NT2/D1 (cell line): ENCODE results near the gene EXOC1L.

Source experiments
- SUZ12 ChIP-seq: IDR thresholded peaks from 2 replicates; pipeline ENCODE4 v1.6.1; 2011; ENCODE audit not compliant: insufficient read length, insufficient read depth; ENCODE audit errors: extremely low read depth
- YY1 ChIP-seq: IDR thresholded peaks from 2 replicates; pipeline ENCODE4 v1.6.1; 2011; ENCODE audit not compliant: insufficient read length, insufficient read depth
- ZNF274 ChIP-seq: IDR thresholded peaks from 2 replicates; pipeline ENCODE4 v1.6.1; 2011; ENCODE audit warnings: mild to moderate bottlenecking, low read depth, low read length

DNA sequence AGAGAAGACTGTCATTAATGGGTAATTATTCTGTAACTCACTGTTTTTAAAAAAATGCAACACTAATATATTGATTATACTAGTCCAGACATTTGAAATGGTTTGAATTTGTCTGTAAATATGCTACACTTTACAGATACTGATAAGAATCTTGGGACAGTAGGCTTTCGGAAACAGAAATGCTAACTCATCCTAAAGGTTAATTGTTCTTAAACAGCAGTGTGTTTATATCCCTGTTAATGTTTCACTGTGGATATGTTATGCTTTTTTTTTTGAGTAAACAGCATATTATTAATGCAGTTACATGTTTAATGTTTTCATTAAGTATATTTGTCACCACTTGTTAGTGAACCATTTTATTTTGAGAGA lies 65.2 kb downstream of the EXOC1L start:
- no peak for TF ChIP-seq SUZ12
- no peak for TF ChIP-seq ZNF274
- TF ChIP-seq YY1, result no peak
